K562 (cell line): Measurements from ENCODE around the gene CNGB1. TPM values are rescaled to one million over a fixed set of nuclear protein-coding genes. Genes with fewer than 3 reads are reported as not detected.

Experiments used
- MCM3 ChIP-seq: fragments of 450-650 bp; IDR thresholded peaks from 2 replicates; pipeline ENCODE4 v1.6.1; 2016
- SNIP1 ChIP-seq: fragments of 450-650 bp; IDR thresholded peaks from 2 replicates; pipeline ENCODE4 v1.7.1; 2017; ENCODE audit warnings: low read depth, mild to moderate bottlenecking
- SPI1 ChIP-seq: IDR thresholded peaks from 2 replicates; pipeline ENCODE4 v1.6.1; 2011; ENCODE audit warnings: low read depth, low read length, control low read depth, borderline replicate concordance
- polyA plus RNA-seq, 8 experiments: library from polyadenylated mRNA; depleted of rRNA in 4 of 8; stranded (reverse) in 5 of 8; unstranded in 3 of 8; fragments of >200 nt; fragmentation: Nextera tagmentation in 2 of 8; fragmentation: Illumina TruSeq in 1 of 8; extraction: Ambion mirVana in 2 of 8; extraction: Trizol in 1 of 8; gene quantifications; 2 replicates each; pipeline versions ENCODE4 v1.2.1 to v1.2.3, GENCODE V29; 2011 to 2014; ENCODE audit warnings: inconsistent platforms in 1 of 8, missing spikeins in 1 of 8
- total RNA-seq, 7 experiments: library from RNA; depleted of rRNA in 6 of 7; stranded (reverse); fragments of >200 nt in 6 of 7; fragmentation: Illumina TruSeq in 2 of 7; extraction: Trizol in 2 of 7; gene quantifications; 2 replicates each; pipeline versions ENCODE4 v1.2.1 to v1.2.3, GENCODE V29; 2011 to 2021; ENCODE audit warnings: low replicate concordance in 1 of 7
- TF ChIP-seq, protein P1 (sequence below): sonication (generic); formaldehyde crosslinking; IDR thresholded peaks from 2 replicates; pipeline ENCODE4 v1.8.0; 2022; ENCODE audit warnings: mild to moderate bottlenecking, missing genetic modification reagents
- TF ChIP-seq, protein P2 (sequence below): fragments of 250-450 bp; sonication (Bioruptor Pico); IDR thresholded peaks from 2 replicates; pipeline ENCODE4 v1.8.0; 2022; ENCODE audit warnings: inconsistent platforms

Gene CNGB1
- total and polyA plus RNA-seq, 9 of the 15 experiments (the other 6 are each of a cell fraction or from before 2014, with no cell fraction given), result not detected

DNA sequence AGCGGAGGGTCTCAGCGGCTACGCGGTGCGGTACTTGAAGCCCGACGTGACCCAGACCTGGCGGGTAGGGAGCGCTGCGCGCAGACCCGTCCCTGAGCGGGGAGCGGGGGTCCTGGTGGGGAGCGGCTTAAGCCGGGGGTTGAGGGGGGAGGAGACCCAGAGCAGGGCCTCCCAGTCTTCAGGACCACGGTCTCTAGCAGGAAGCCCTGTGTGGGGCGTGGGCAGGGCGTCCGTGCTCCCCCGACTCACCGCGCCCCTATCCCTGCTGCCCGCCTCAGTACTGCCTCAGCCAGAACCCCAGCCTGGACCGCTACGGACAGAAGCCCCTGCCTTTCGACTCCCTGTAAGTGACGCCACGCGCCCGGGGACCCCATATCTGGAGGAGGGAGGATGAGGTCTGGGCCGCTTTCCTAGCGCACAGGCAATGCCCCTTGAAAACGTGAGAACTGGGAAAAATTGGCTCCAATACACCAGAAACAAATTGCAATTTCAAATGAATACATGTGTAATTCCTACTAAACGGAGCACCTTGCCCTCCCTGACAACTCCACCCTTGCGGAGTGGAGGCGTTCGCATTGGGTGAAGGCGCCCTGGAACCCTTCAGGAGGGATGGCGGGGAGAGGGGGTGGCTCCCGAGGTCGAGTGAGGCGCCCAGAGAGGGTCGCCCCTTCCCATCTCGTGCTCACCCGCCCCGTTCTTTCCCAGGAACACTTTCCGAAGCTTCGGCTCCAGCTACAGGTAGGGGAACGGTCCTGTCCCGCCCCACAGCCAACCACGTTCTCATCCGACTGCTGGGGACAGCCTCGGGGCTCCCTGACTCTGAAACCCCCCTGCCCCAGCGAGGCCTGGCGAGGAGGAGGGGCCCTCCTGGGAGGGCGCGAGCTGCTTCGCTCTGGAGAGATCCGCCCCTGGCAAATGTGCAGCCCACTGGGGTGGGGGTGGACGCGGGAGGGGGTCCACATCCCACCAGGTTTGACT, 14.6 kb upstream of the CNGB1 start (continued):
- TF ChIP-seq, protein P1, sequence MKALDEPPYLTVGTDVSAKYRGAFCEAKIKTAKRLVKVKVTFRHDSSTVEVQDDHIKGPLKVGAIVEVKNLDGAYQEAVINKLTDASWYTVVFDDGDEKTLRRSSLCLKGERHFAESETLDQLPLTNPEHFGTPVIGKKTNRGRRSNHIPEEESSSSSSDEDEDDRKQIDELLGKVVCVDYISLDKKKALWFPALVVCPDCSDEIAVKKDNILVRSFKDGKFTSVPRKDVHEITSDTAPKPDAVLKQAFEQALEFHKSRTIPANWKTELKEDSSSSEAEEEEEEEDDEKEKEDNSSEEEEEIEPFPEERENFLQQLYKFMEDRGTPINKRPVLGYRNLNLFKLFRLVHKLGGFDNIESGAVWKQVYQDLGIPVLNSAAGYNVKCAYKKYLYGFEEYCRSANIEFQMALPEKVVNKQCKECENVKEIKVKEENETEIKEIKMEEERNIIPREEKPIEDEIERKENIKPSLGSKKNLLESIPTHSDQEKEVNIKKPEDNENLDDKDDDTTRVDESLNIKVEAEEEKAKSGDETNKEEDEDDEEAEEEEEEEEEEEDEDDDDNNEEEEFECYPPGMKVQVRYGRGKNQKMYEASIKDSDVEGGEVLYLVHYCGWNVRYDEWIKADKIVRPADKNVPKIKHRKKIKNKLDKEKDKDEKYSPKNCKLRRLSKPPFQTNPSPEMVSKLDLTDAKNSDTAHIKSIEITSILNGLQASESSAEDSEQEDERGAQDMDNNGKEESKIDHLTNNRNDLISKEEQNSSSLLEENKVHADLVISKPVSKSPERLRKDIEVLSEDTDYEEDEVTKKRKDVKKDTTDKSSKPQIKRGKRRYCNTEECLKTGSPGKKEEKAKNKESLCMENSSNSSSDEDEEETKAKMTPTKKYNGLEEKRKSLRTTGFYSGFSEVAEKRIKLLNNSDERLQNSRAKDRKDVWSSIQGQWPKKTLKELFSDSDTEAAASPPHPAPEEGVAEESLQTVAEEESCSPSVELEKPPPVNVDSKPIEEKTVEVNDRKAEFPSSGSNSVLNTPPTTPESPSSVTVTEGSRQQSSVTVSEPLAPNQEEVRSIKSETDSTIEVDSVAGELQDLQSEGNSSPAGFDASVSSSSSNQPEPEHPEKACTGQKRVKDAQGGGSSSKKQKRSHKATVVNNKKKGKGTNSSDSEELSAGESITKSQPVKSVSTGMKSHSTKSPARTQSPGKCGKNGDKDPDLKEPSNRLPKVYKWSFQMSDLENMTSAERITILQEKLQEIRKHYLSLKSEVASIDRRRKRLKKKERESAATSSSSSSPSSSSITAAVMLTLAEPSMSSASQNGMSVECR (CRISPR knock-in tag), result no peak
- no peak for TF ChIP-seq SPI1
- TF ChIP-seq SNIP1, result no peak
- no peak for TF ChIP-seq MCM3
- TF ChIP-seq, protein P2, sequence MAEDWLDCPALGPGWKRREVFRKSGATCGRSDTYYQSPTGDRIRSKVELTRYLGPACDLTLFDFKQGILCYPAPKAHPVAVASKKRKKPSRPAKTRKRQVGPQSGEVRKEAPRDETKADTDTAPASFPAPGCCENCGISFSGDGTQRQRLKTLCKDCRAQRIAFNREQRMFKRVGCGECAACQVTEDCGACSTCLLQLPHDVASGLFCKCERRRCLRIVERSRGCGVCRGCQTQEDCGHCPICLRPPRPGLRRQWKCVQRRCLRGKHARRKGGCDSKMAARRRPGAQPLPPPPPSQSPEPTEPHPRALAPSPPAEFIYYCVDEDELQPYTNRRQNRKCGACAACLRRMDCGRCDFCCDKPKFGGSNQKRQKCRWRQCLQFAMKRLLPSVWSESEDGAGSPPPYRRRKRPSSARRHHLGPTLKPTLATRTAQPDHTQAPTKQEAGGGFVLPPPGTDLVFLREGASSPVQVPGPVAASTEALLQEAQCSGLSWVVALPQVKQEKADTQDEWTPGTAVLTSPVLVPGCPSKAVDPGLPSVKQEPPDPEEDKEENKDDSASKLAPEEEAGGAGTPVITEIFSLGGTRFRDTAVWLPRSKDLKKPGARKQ (CRISPR knock-in tag), result no peak
